Superior temporal gyrus (tissue), 1 donor: ENCODE results near the gene PLPP7.

Source experiments
- DNase-seq: peaks from one replicate; pipeline ENCODE4 v3.0.0-alpha.2; 2016; ENCODE audit errors: extremely low spot score

Gene PLPP7

DNA sequence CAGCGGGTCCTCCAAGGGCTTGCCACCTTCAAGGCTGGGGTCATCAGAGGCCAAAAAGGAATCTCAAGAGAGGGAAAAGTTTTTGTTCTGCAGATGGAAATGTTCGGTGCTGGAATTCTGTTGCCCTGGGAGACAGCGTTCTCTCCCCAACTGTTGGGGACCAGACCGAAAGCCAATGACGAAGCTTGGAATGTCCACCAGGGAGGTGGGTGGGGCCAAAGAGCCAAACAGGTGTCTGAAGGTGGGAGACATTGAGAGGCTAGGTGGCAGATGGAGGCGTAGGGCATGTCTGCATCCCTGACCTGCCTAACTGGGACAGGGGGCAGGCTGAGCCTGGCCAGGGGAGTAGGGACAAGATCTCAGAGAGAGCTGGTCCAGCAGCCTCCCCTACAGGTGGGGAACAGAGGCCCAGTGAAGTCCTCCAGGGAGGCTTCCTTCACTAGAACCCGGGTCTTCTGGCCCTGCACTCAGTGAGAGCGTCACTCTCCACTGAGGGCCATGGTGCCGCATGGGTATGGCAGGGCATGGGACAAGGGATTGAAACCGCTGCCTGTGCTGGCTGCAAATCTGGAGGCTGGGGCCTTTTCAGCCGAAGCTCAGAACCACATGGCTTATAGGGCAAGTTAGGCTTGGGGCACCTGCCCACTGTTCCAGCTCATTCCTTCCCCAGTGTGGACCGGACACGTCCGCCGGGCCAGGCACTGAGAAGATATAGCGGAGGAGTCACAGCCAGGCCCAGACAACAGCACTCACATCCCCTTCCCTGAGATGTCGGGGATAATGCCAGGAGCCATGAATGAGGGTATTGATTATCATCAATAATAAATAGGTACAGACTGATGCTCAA, 8.2 kb upstream of the PLPP7 start:
- DNase-seq = no peak

DNA sequence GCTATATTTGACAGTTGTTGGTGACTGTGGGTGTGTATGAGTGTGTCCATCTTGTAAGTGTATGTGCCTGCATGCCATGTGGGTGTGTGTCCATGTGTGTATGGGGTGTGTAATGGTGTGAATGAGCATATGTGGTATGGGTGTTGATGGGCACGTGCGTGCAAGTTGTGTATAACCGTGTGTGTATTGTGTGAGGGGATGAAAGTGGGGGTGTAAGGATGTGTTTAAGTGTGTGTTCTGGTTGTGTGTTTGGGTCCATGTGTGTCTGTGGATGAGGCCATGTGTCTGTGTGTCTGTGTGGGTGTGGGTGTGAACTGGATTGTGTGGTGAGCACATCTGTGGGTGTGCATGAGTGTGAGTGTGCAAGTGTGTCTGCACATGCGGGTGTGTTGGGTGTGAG, 7.3 kb upstream of the PLPP7 start:
- DNase-seq = no peak

- DNase-seq = no peak
Measured at GRCh38 chr9:131282688-131283422, 6.7 kb upstream of the PLPP7 start.

DNA sequence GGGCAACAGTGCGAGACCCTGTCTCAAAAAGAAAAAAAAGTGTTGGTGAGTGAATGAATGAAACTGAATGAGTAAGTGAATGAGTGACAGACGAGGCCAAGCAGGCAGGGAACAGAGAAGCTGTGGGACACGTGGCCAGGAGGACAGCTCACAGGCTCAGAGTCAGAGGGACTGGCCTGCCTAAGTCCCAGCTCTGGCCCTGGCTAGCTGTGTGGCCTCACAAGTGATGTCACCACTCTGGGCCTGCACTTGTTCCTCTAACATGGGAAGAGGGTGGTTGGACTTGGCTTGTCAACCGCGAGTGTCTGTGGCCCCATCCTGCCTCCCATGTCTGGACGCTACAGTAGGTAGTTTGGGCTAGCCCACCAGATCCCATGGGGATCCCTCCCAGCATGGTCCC, 4.7 kb upstream of the PLPP7 start:
- DNase-seq = no peak

DNA sequence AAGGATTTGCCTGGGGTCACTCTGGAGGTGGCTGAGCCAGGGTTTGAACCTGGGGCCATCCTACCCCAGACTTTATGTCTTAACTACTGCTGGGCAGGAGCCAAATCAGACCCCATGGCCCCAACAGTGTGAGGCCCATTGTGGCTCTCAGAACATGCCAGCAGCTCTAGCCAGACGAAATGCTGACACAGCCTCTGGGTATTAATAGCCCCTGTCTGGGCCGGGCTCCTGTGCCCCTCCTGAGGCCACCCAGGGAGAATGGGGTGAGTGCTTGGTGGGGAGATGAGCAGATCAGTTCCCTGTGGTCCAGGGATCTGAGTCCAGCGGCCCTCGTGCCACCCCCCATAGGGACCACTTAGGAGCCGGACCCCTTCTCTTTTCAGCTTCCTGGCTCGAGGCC, 2.2 kb upstream of the PLPP7 start:
- no peak for DNase-seq

DNA sequence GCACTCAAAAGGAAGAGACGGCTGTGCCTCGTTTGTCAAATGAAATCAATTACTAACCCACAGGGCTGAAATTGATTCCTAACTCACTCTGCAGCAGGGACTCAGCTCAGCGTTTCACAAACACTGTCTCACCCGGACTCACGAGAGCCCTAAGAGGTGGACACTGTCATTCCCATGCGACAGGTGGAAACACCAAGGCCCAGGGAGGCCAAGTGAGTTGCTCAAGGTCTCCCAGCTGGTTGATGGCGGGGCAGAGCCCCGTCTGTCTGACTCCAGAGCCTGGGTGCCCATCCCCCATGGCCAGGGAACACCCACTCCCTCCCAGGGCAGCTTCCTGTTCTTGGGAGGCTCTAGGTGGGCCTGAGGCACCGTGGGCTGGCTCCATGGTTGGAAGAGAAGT, 1.3 kb upstream of the PLPP7 start:
- no peak for DNase-seq

DNA sequence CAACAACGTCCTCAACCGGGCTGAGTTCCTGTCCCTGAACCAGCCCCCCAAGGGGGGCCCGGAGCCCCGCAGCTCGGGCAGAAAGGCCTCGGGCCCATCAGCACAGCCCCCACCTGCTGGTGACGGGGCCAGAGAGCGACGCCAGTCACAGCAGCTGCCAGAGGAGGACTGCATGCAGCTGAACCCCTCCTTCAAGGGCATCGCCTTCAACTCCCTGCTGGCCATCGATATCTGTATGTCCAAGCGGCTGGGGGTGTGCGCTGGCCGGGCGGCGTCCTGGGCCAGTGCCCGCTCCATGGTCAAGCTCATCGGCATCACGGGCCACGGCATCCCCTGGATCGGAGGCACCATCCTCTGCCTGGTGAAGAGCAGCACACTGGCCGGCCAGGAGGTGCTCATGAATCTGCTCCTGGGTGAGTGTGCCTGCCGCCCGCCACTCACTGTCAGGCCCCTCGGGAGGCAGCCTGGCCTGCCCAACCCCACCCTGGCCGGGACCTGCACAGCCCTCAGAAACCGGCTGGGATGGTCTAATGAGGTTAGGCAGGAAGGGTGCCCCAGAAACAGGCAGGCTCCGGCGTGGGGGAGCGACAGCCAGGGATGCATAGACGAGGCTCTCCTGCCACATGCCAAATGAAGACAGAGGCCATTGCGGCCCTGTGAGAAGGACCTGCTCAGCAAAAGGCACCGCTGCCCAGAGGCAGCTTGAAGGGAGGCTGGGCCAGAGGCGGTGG, 678 bp downstream of the PLPP7 start:
- DNase-seq = no peak

DNA sequence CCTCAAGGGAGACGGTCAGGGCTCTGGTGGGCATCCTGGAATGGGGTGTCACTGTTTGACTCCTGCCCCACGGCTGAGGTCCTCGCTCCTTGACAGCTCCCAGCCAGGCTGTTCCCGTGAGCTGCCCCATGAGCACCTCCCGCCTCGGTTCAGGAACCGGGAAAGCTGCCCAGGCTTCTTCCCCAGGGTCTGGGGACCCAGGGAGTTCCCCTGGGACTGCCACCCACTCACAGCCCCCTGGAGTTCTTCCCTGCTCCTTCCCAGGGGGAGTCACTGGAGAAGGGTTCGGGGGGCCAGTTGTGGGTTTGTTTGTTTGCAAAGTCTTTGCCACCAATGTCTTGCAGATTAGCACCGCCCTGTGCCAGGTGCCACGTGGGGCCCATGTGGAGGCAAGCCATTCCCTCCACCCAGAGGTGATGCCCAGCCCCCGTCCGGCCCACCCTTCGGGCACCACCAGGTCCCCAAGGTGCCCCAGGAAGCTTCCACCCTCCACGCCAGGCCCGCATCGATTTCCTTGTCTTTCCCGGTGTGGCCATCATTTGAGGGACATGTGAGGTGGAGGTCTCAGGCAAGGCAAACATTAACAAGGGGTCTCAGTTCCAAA, 1.3 kb downstream of the PLPP7 start:
- DNase-seq = no peak

- DNase-seq = no peak
Measured at GRCh38 chr9:131291795-131292315, 2.3 kb downstream of the PLPP7 start.

- DNase-seq = no peak
Measured at GRCh38 chr9:131292937-131293336, 3.4 kb downstream of the PLPP7 start.

- DNase-seq = no peak
Measured at GRCh38 chr9:131296460-131296859, 6.9 kb downstream of the PLPP7 start.

DNA sequence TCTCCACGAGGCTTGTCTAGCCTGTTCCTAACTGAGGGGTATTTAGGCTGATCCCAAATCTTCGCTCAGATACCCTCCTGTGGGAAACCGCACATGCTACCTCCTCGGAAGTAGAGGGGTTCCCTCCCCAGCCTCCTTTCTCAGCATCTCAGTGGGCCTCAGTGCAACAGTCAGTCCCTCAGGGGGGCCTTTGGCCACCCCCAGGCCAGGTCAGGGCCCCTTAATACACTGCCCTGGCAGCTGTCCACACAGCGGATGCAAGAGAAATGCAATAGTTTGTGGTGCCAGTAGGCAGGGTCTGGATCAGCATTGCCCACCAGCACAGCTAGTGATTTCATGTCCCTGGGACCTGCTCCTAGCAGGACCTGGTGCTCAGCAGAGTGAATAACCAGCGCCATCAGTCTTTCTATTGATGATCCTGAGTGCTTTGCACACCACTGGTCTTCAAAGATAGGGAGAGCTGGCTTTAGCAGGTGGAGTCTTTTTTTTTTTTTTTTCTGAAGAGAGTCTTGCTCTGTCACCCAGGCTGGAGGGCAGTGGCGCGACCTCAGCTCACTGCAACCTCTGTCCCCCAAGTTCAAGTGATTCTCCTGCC, 7.5 kb downstream of the PLPP7 start:
- DNase-seq = no peak

DNA sequence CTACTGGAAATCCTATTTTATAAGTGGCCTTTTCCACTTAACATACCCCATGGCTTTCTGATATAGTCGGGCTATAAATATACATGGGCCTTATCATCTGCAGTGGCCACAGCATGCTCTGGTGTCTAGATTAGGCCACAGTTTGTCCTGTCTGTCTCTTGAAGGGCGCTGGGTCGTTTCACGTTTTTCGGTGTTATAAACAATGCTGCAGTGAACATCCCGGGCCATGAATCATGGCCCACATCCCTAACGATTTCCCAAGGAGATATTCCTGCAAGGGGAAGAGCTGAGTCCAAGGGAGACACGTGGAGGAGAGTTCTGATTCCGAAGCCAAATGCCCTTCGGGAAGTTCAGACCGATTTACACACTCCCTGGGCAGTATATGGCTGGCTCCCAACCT, 8.4 kb downstream of the PLPP7 start:
- DNase-seq = no peak

DNA sequence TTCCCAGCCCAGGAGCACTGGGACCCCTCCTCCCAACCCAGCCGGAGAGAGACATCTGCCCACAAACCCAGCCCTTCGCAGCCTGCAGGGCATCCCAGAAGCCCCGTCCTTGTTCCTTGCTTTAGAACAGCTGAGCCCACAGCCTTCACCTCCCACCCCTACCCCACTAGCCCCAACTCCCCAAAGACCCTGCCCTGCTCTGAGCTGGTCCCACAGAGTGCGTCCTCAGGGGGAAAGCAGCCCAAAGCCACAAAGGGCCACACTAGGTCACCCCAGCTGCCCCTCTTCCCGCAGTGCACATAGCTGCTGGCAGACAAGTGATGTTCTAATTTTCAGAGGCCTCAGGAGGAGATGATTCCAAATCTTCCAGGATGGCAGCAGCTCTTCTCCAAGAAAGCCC, 8.8 kb downstream of the PLPP7 start:
- no peak for DNase-seq

DNA sequence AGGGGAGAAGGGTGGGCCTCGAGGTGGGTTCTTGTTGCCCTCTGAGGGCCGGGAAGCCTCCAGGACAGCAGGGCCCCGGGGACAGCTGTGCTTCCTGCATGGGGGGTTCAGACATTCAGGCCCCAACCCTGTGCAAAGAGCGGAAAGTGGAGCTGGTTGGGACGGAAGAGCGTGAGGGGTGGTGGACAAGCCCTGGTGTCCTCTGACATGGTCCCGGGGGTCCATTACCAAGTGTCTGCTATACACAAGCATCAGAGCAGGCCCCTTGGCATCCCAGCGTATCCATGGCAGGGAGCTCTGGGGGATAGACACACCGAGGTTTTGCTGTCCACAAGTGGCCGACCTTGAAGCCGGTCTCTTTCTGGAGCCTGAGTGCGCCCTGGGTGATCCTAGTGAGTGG, 9.3 kb downstream of the PLPP7 start:
- DNase-seq = no peak

DNA sequence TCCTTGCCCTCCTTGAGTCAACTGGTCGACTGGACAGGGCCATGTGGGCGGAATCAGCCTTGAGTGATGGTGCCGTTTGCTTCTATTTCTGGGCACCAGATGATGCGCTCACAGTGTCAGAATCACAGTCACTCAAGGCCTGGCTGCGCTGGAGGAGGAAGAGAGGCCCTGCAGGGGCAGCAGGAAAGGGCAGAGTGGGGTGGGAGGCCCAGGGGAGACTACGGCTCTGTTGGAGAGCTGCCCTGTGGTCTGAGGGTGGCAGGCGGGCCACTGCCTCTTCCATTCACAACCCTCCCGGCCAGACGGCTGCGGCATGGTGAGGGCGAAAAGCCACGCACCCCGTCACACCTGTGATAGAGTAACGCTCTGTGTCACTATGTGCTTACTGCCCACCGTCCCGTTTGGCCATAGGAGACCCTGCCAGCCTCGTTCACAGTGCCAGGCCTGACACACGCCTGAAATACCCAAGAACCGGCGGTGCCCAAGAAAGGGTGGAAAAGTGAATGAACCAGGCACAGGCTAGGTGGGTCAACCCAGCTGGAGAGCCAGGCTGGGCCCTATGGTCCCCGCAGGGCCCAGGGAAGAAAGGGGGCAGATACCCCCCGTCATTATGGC, 9.9 kb downstream of the PLPP7 start:
- no peak for DNase-seq

- no peak for DNase-seq
Measured at GRCh38 chr9:131299961-131300347, 10.4 kb downstream of the PLPP7 start.

DNA sequence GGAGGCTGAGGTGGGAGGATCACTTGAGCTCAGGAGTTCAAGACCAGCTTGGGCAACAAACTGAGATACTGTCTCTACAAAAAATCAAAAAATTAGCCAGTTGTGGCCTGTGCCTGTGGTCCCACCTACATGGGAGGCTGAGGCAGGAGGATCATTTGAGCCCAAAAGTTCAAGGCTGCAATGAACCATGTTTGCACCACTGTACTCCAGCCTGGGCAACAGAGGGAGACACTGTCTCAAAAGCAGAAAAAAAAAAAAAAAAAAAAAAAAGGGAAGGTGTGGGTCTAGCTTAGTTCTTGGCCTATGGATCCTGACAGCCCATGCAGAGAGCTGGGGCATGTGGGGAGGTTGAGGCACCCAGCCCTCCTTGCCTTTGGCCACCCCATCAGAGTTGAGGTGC, 10.9 kb downstream of the PLPP7 start:
- DNase-seq = no peak

GRCh38 chr9:131302244-131303075, 12.9 kb downstream of the PLPP7 start:
- no peak for DNase-seq
